ENCODE results near the gene RRP9.

DNA sequence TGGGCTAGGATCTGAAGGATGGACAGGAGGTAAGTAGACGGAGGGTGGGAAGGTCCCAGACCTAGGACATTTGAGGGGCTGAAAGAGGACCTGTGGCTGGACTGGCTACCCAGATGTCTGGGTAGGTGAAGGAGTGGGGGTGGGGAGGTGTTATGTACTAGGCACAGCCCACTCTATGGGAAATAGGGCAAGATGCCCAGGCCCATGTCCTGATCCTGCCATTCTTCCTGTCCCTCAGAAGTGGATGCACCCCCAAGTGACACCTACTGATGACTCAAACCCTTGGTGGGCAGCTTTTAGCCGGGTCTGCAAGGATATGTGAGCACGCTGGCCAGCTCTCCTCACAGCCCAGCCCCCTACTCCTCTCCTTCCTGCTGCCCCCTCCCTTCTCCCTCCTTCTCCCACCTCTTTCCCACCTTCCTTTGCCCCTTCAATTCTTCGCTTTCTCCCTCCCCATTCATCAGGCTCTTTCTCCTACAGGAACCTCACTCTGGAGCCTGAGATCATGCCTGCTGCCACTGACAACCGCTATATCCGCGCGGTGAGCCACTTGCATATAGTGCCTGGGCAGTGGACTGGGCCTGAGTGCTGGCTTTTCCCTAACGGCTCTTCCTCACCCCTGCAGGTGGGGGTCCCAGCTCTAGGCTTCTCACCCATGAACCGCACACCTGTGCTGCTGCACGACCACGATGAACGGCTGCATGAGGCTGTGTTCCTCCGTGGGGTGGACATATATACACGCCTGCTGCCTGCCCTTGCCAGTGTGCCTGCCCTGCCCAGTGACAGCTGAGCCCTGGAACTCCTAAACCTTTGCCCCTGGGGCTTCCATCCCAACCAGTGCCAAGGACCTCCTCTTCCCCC is 46.8 kb upstream of the RRP9 start:
- TF ChIP-seq, protein P1, sequence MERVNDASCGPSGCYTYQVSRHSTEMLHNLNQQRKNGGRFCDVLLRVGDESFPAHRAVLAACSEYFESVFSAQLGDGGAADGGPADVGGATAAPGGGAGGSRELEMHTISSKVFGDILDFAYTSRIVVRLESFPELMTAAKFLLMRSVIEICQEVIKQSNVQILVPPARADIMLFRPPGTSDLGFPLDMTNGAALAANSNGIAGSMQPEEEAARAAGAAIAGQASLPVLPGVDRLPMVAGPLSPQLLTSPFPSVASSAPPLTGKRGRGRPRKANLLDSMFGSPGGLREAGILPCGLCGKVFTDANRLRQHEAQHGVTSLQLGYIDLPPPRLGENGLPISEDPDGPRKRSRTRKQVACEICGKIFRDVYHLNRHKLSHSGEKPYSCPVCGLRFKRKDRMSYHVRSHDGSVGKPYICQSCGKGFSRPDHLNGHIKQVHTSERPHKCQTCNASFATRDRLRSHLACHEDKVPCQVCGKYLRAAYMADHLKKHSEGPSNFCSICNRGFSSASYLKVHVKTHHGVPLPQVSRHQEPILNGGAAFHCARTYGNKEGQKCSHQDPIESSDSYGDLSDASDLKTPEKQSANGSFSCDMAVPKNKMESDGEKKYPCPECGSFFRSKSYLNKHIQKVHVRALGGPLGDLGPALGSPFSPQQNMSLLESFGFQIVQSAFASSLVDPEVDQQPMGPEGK (CRISPR knock-in tag; IDR thresholded peaks at IDR 0.05; ENCODE audit: borderline replicate concordance): no peak
- TF ChIP-seq, protein P2, sequence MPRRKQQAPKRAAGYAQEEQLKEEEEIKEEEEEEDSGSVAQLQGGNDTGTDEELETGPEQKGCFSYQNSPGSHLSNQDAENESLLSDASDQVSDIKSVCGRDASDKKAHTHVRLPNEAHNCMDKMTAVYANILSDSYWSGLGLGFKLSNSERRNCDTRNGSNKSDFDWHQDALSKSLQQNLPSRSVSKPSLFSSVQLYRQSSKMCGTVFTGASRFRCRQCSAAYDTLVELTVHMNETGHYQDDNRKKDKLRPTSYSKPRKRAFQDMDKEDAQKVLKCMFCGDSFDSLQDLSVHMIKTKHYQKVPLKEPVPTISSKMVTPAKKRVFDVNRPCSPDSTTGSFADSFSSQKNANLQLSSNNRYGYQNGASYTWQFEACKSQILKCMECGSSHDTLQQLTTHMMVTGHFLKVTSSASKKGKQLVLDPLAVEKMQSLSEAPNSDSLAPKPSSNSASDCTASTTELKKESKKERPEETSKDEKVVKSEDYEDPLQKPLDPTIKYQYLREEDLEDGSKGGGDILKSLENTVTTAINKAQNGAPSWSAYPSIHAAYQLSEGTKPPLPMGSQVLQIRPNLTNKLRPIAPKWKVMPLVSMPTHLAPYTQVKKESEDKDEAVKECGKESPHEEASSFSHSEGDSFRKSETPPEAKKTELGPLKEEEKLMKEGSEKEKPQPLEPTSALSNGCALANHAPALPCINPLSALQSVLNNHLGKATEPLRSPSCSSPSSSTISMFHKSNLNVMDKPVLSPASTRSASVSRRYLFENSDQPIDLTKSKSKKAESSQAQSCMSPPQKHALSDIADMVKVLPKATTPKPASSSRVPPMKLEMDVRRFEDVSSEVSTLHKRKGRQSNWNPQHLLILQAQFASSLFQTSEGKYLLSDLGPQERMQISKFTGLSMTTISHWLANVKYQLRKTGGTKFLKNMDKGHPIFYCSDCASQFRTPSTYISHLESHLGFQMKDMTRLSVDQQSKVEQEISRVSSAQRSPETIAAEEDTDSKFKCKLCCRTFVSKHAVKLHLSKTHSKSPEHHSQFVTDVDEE (CRISPR knock-in tag; IDR thresholded peaks at IDR 0.05): no peak
- no peak for TF ChIP-seq CSDC2 (CRISPR knock-in tag; IDR thresholded peaks at IDR 0.05)
- TF ChIP-seq PPARA (CRISPR knock-in tag; IDR thresholded peaks at IDR 0.05; ENCODE audit: borderline replicate concordance): no peak
- TF ChIP-seq BACH2 (CRISPR knock-in tag; IDR thresholded peaks at IDR 0.05; ENCODE audit: borderline replicate concordance): no peak
- TF ChIP-seq, protein P3, sequence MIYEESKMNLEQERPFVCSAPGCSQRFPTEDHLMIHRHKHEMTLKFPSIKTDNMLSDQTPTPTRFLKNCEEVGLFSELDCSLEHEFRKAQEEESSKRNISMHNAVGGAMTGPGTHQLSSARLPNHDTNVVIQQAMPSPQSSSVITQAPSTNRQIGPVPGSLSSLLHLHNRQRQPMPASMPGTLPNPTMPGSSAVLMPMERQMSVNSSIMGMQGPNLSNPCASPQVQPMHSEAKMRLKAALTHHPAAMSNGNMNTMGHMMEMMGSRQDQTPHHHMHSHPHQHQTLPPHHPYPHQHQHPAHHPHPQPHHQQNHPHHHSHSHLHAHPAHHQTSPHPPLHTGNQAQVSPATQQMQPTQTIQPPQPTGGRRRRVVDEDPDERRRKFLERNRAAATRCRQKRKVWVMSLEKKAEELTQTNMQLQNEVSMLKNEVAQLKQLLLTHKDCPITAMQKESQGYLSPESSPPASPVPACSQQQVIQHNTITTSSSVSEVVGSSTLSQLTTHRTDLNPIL (CRISPR knock-in tag; IDR thresholded peaks at IDR 0.05; ENCODE audit: low read depth): no peak
